K562 (cell line): ENCODE results near the gene OTOP1. TPM values are rescaled to one million over a fixed set of nuclear protein-coding genes. Genes with fewer than 3 reads are reported as not detected.

Source experiments
- CHD7 ChIP-seq: fragments of 200-600 bp; sonication (generic); IDR thresholded peaks from one replicate; pipeline ENCODE4 v1.6.1; 2012; ENCODE audit warnings: mild to moderate bottlenecking, low read depth, low read length, inconsistent platforms
- HDAC1 ChIP-seq, 2 experiments: fragments of 450-650 bp; IDR thresholded peaks; 2 replicates each; pipeline ENCODE4 v1.6.1; 2016 to 2017; ENCODE audit warnings: inconsistent platforms in 1 of 2, mild to moderate bottlenecking in 1 of 2, moderate library complexity in 1 of 2
- NCOA2 ChIP-seq, 2 experiments: fragments of 450-650 bp; IDR thresholded peaks; 2 replicates each; pipeline ENCODE4 v1.6.1; 2018; ENCODE audit warnings: mild to moderate bottlenecking in 2 of 2, moderate library complexity in 1 of 2; ENCODE audit not compliant: partially characterized antibody in 2 of 2
- SRSF3 ChIP-seq: fragments of 200-400 bp; formaldehyde crosslinking; IDR thresholded peaks from 2 replicates; pipeline ENCODE4 v1.6.1; 2016; ENCODE audit warnings: mild to moderate bottlenecking, low read length, moderate library complexity; ENCODE audit not compliant: insufficient read depth
- TOE1 ChIP-seq, 2 experiments: fragments of 450-650 bp in 1 of 2; sonication (generic) in 1 of 2; formaldehyde crosslinking in 1 of 2; IDR thresholded peaks; 2 replicates each; pipeline versions ENCODE4 v1.7.1 to v1.8.0; 2016 to 2022; ENCODE audit warnings: borderline replicate concordance in 2 of 2, mild to moderate bottlenecking in 2 of 2, antibody characterized with exemption in 1 of 2, inconsistent platforms in 1 of 2, low read depth in 1 of 2, missing genetic modification reagents in 1 of 2, moderate library complexity in 1 of 2
- ZFX ChIP-seq: sonication (generic); formaldehyde crosslinking; IDR thresholded peaks from 2 replicates; pipeline ENCODE4 v1.8.0; 2022; ENCODE audit warnings: mild to moderate bottlenecking, missing genetic modification reagents, moderate library complexity
- ZNF584 ChIP-seq: fragments of 200-800 bp; sonication (Bioruptor generic); IDR thresholded peaks from 2 replicates; pipeline ENCODE4 v1.6.1; 2016; ENCODE audit warnings: low read depth, mild to moderate bottlenecking, missing genetic modification characterization, missing compliant biosample characterization
- ZNF79 ChIP-seq: fragments of 250-450 bp; sonication (Bioruptor Pico); IDR thresholded peaks from 2 replicates; pipeline ENCODE4 v1.4.0; 2020; ENCODE audit warnings: low read depth, mild to moderate bottlenecking, moderate library complexity
- polyA plus RNA-seq, 8 experiments: library from polyadenylated mRNA; depleted of rRNA in 4 of 8; stranded (reverse) in 5 of 8; unstranded in 3 of 8; fragments of >200 nt; fragmentation: Nextera tagmentation in 2 of 8; fragmentation: Illumina TruSeq in 1 of 8; extraction: Ambion mirVana in 2 of 8; extraction: Trizol in 1 of 8; gene quantifications; 2 replicates each; pipeline versions ENCODE4 v1.2.1 to v1.2.3, GENCODE V29; 2011 to 2014; ENCODE audit warnings: inconsistent platforms in 1 of 8, missing spikeins in 1 of 8
- total RNA-seq, 7 experiments: library from RNA; depleted of rRNA in 6 of 7; stranded (reverse); fragments of >200 nt in 6 of 7; fragmentation: Illumina TruSeq in 2 of 7; extraction: Trizol in 2 of 7; gene quantifications; 2 replicates each; pipeline versions ENCODE4 v1.2.1 to v1.2.3, GENCODE V29; 2011 to 2021; ENCODE audit warnings: low replicate concordance in 1 of 7
- TF ChIP-seq, protein P1 (sequence below): fragments of 450-650 bp; IDR thresholded peaks from 2 replicates; pipeline ENCODE4 v1.6.1; 2018; ENCODE audit warnings: mild to moderate bottlenecking, low read depth; ENCODE audit not compliant: partially characterized antibody
- TF ChIP-seq, protein P2 (sequence below): sonication (generic); formaldehyde crosslinking; IDR thresholded peaks from 2 replicates; pipeline ENCODE4 v1.8.0; 2022; ENCODE audit warnings: mild to moderate bottlenecking, missing genetic modification reagents

Gene OTOP1
- total and polyA plus RNA-seq, 9 of the 15 experiments (the other 6 are each of a cell fraction or from before 2014, with no cell fraction given), result not detected

GRCh38 chr4:4248029-4248884, 21.5 kb upstream of the OTOP1 start, which contains the start of gene TMEM128 (continued):
- TF ChIP-seq TOE1 (IDR thresholded peaks at IDR 0.05; ENCODE audit: borderline replicate concordance) (peak; percentile 80), TOE1 (CRISPR knock-in tag; IDR thresholded peaks at IDR 0.05; ENCODE audit: borderline replicate concordance, low read depth) (no peak), HDAC1 (IDR thresholded peaks at IDR 0.05) (peak in 1 of 2 experiments; percentile 70; a peak in 2 of 4 replicates), ZNF79 (0 out of 2 replicates have a peak, but pooled peaks have one; percentile 20), NCOA2 (IDR thresholded peaks at IDR 0.05; ENCODE audit: partially characterized antibody in 2 of 2) (no peak), ZFX (CRISPR knock-in tag) (peak; percentile 97), CHD7 (no peak), ZNF584 (CRISPR knock-in tag) (0 out of 2 replicates have a peak, but pooled peaks have one; percentile 24), SRSF3 (no peak)
- TF ChIP-seq, protein P1, sequence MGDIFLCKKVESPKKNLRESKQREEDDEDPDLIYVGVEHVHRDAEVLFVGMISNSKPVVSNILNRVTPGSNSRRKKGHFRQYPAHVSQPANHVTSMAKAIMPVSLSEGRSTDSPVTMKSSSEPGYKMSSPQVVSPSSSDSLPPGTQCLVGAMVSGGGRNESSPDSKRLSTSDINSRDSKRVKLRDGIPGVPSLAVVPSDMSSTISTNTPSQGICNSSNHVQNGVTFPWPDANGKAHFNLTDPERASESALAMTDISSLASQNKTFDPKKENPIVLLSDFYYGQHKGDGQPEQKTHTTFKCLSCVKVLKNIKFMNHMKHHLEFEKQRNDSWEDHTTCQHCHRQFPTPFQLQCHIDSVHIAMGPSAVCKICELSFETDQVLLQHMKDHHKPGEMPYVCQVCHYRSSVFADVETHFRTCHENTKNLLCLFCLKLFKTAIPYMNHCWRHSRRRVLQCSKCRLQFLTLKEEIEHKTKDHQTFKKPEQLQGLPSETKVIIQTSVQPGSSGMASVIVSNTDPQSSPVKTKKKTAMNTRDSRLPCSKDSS, result no peak
- TF ChIP-seq, protein P2, sequence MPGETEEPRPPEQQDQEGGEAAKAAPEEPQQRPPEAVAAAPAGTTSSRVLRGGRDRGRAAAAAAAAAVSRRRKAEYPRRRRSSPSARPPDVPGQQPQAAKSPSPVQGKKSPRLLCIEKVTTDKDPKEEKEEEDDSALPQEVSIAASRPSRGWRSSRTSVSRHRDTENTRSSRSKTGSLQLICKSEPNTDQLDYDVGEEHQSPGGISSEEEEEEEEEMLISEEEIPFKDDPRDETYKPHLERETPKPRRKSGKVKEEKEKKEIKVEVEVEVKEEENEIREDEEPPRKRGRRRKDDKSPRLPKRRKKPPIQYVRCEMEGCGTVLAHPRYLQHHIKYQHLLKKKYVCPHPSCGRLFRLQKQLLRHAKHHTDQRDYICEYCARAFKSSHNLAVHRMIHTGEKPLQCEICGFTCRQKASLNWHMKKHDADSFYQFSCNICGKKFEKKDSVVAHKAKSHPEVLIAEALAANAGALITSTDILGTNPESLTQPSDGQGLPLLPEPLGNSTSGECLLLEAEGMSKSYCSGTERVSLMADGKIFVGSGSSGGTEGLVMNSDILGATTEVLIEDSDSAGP (CRISPR knock-in tag), result peak; percentile 72; the same call in 1 of the 2 replicates
